Stimulated activated CD8-positive, alpha-beta memory T cell treated with anti-CD3 and anti-CD28 coated beads, Interleukin-12 subunit alpha, Interleukin-12 subunit beta, amount 100 ng/mL, for 24 hours (primary cell): ENCODE results near the gene MYLK4.

Experiments
- DNase-seq: peaks from one replicate; pipeline ENCODE4 v3.0.0-alpha.2; 2020; ENCODE audit errors: extremely low read depth

MYLK4 gene

GRCh38 chr6:2632368-2632767 is 118.4 kb downstream of the MYLK4 start:
- no peak for DNase-seq

GRCh38 chr6:2630891-2631571 is 119.7 kb downstream of the MYLK4 start:
- DNase-seq, result no peak

- DNase-seq, result no peak
These were observed 120.4 kb downstream of the MYLK4 start for GRCh38 chr6:2630359-2630758.

- no peak for DNase-seq
These were observed 124.3 kb downstream of the MYLK4 start for GRCh38 chr6:2626401-2626800.

GRCh38 chr6:2625581-2625980 is 125.1 kb downstream of the MYLK4 start:
- no peak for DNase-seq

- no peak for DNase-seq
These were observed 126.5 kb downstream of the MYLK4 start for GRCh38 chr6:2624177-2624576.

GRCh38 chr6:2623295-2623694 is 127.4 kb downstream of the MYLK4 start:
- no peak for DNase-seq

GRCh38 chr6:2622671-2623070 is 128.1 kb downstream of the MYLK4 start:
- no peak for DNase-seq

- no peak for DNase-seq
These were observed 131.1 kb downstream of the MYLK4 start for GRCh38 chr6:2619651-2620050.

- DNase-seq, result no peak
These were observed 133.0 kb downstream of the MYLK4 start for GRCh38 chr6:2617729-2618128.

- DNase-seq, result no peak
These were observed 133.9 kb downstream of the MYLK4 start for GRCh38 chr6:2616811-2617210.

GRCh38 chr6:2615251-2615650 is 135.5 kb downstream of the MYLK4 start:
- DNase-seq, result no peak

GRCh38 chr6:2614846-2615245 is 135.9 kb downstream of the MYLK4 start:
- DNase-seq, result no peak

- DNase-seq, result no peak
These were observed 136.6 kb downstream of the MYLK4 start for GRCh38 chr6:2614155-2614554.
